HG02642 (cell line): ENCODE results near the gene KCNQ5.

Experiments used
- ATAC-seq: cut with Tn5 transposase; IDR thresholded peaks from one replicate; pipeline ENCODE4 v1.9.1; 2021; ENCODE audit warnings: mild to moderate bottlenecking; ENCODE audit not compliant: unreplicated experiment, poor library complexity

The KCNQ5 gene

DNA sequence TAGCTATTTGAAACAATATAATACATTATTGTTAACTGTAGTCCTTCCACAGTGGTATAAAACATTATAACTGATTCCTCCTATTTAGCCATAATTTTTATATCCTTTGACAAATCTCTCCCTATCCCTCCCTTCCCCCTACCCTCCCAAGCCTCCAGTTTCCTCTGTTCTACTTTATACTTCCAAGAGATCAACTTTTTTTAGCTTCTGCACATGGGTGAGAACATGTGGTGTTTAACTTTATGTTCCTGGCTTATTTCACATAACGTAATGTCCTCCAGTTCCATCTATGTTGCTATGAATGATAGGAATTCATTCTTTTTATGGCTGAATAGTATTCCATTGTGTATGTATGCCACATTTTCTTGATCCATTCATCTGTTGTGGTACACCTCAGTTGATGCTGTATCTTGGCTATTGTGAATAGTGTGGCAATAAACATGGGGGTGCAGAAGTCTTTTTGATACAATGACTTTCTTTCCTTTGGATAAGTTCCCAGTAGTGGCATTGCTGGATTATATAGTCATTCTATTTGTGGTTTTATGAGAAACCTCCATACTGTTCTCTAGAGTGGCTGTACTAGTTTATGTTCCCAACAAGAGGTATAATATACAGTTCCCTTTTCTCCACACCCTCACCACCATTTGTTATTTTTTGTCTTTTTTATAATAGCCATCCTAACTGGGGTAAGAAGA, 205.0 kb downstream of the KCNQ5 start:
- ATAC-seq: no peak

DNA sequence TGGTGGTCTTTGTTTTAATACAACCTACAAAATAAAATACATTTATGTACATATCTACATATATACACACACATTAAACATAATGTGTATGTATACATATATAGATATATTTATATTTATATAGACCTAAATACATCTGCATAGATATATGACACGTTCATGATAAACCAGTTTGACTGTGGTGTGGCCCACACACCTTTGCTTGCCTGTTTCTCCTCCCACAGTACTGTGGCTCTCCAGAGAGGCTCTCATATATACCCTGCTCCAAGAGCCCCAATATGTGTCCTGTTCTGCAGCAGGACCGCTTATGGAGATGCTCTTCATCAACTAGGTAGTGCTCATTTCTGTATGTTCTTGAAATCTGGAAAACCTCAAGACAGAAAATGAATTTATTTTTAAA, 207.0 kb downstream of the KCNQ5 start:
- ATAC-seq: no peak

GRCh38 chr6:72832271-72832670, 210.4 kb downstream of the KCNQ5 start:
- no peak for ATAC-seq

DNA sequence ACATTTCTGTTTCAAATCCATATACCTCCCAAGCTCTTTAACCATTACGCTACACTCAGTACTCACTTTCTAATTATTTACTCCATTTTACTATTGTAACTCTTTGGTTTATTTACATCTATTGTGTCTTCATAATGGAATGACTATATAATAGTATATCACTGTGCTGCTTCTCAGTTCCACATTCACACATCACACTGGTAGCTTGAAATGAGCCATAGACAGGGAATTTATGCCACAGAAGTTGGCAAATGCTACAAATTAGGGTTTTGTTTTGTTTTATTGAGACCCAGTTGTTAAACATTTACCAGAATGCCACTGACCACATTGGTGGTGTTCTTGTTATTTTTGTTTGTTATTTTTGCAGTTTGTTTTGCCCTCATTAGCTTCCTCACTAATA, 213.9 kb downstream of the KCNQ5 start:
- no peak for ATAC-seq

- no peak for ATAC-seq
These were observed 215.1 kb downstream of the KCNQ5 start for GRCh38 chr6:72836971-72837370.

DNA sequence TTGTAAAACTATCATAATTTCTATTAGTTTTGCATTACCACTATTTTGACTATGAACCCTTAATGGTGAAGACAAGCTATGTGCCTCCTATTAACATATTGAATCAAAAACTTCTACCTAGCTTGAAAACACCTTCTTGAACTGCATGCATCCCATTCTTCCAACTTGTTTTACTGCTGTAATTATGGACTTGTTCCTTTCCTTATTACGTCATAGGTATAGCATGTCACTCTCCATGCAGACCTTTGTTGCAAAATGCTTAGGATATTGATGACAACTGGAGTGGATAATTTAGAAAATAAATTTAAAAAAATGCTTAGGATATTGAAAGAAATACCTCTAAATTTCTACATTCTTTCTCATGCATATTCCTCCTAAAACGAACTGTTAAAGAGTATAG, 219.3 kb downstream of the KCNQ5 start:
- no peak for ATAC-seq

DNA sequence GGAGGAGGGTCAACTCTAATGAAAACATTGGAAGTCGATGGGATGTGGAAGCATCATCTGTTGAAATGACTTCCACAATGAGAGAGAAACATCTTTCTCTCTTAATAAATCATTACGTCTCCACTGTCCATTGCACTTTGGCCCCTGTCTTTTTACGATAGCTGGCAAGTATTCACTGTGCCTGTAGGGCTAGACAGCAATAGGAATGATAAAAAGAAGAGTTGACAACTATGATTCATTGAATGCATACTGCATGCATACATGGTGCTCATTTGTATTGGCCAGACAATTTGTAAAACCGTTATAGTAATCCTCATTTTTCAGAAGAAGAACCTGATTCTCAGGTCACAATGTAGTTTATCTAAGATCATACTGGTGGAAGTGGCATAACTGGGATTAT, 220.3 kb downstream of the KCNQ5 start:
- no peak for ATAC-seq

GRCh38 chr6:72844614-72845013, 222.8 kb downstream of the KCNQ5 start:
- no peak for ATAC-seq

- ATAC-seq: no peak
These were observed 227.5 kb downstream of the KCNQ5 start for GRCh38 chr6:72849346-72849745.

GRCh38 chr6:72850040-72850439, 228.2 kb downstream of the KCNQ5 start:
- ATAC-seq: no peak

GRCh38 chr6:72850469-72850868, 228.6 kb downstream of the KCNQ5 start:
- ATAC-seq: no peak

DNA sequence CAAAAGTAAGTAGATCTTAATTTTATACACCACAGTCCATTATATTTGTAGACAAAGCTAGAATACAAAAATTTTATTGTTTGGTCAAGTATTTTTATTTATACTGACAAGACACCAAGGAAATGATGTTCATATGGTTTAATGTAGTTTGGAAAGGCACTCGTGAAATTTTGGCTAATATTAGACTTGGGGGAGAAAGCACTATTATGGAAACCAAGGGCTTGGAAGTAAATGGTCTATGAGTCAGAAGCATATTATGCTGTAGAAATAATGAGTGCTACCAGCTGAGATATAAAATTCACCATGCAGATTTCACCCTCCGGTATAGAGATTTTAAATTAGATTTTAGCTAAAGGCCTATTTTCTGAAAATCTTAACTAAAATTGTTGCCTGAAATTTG, 233.6 kb downstream of the KCNQ5 start:
- no peak for ATAC-seq

DNA sequence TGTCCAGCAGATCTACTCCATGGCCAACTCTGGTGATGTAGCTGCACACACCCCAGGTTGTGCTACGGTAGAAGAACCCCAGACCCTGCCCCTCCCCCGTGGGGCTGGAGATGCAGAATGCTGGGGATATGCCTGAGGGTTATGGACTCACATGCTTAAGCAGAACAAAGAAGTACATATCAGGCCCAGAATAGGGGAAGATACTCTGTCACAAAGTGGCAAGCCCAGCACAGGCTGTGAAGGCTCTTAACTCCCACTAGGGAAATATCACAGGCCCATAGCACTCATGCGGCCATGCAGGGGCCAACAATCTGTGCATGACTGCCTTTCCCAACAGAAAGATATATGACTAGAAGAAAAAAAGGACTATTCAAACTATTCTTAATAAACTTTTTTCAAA, 234.9 kb downstream of the KCNQ5 start:
- no peak for ATAC-seq

- ATAC-seq: no peak
These were observed 236.1 kb downstream of the KCNQ5 start for GRCh38 chr6:72857791-72858585.

- ATAC-seq: no peak
These were observed 239.2 kb downstream of the KCNQ5 start for GRCh38 chr6:72861059-72861458.

GRCh38 chr6:72861935-72862432, 240.1 kb downstream of the KCNQ5 start:
- ATAC-seq: no peak

DNA sequence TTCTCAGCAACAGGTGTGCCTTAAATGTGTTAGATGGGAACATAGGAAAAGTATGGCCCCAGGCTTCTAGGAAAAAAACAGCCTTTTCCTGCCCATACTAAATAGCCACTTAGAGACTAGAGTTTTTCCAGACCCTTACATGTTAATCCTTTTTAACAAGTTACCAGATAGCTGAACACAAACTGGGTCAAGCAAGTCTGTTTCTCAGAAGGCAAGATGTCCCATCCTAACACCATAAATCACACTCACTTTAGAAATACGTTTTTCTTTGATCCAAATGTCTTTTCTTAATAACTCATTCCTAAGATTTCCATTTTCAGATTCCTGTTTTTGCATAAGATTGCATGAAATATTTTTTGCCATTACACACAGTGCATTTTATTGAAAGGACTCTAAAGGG, 241.3 kb downstream of the KCNQ5 start:
- ATAC-seq: no peak

DNA sequence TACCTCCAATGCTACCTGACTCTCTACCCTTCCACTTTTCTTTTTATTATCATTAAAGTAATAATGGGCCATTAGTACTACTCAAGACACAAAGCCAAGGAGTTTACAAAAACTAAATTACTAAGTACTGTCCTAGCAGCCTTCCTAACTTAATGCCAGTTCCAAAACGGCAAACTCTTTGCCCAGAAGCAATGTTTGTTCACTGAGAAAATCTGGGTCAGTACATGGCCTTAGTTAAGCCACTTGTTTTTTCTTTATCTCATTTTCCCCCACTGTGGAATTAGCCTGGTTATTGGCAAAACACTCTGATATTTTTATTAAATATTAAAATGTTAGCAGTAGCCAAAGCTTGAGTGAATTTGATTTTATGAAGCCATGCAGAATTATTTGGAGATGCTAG, 242.4 kb downstream of the KCNQ5 start:
- ATAC-seq: no peak

GRCh38 chr6:72864799-72865198, 242.9 kb downstream of the KCNQ5 start:
- no peak for ATAC-seq

GRCh38 chr6:72865467-72865866, 243.6 kb downstream of the KCNQ5 start:
- ATAC-seq: no peak

GRCh38 chr6:72869621-72870020, 247.8 kb downstream of the KCNQ5 start:
- ATAC-seq: no peak

DNA sequence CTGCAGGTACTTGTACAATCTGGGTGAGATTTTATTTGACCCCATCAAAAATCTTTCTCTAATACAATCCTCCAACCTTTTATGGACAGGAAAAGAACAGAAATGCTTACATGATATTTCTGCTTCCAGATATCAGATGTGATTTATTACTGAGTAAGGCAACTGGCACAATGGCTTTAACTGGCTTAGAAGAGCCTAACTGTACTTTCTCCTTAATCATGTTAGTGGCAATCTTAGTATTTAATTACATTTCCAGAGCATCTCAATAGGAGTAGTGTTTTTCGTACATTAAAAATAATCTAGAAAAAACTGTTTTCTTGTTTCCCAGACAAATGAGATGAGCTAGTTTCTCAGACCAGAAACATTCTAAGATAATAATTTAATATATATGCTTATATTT, 251.6 kb downstream of the KCNQ5 start:
- ATAC-seq: no peak
